Stimulated activated CD8-positive, alpha-beta memory T cell treated with anti-CD3 and anti-CD28 coated beads, Interleukin-4, amount 100 ng/mL, for 48 hours (primary cell): ENCODE results near the gene SOX10.
"Not testable (repeated sequence)": the region's sequence is repeated elsewhere in the genome, so short reads cannot be mapped to it uniquely, and the experiment has no call there.

Experiments used
- DNase-seq: peaks from one replicate; pipeline ENCODE4 v3.0.0-alpha.2; 2020

Gene SOX10

GRCh38 chr22:37959231-37959825 lies 25.0 kb downstream of the SOX10 start:
- no peak for DNase-seq

GRCh38 chr22:37957232-37957631 lies 27.1 kb downstream of the SOX10 start:
- no peak for DNase-seq

GRCh38 chr22:37955825-37956397 lies 28.4 kb downstream of the SOX10 start:
- DNase-seq: not testable (repeated sequence)

GRCh38 chr22:37954686-37955085 lies 29.7 kb downstream of the SOX10 start:
- DNase-seq: no peak

- peak; percentile 97 for DNase-seq
These were observed 30.7 kb downstream of the SOX10 start, which contains the start of the genes C22orf23 and POLR2F for GRCh38 chr22:37953437-37954179. TSS of gene C22orf23 (minus strand) at chr22:37953601. CDS start at chr22:37953149, 452 bp downstream. TSS of gene POLR2F (plus strand) at chr22:37953699. CDS start at chr22:37953788, 89 bp downstream.

- DNase-seq: peak; percentile 28
These were observed 31.3 kb downstream of the SOX10 start for GRCh38 chr22:37953062-37953436.

GRCh38 chr22:37952629-37953028 lies 31.7 kb downstream of the SOX10 start:
- DNase-seq: not testable (repeated sequence)

- no peak for DNase-seq
These were observed 33.0 kb downstream of the SOX10 start for GRCh38 chr22:37951305-37951704.

GRCh38 chr22:37947142-37947795 lies 37.1 kb downstream of the SOX10 start:
- not testable (repeated sequence) for DNase-seq

GRCh38 chr22:37944423-37944822 lies 39.9 kb downstream of the SOX10 start:
- not testable (repeated sequence) for DNase-seq

GRCh38 chr22:37943825-37944198 lies 40.5 kb downstream of the SOX10 start:
- DNase-seq: no peak

GRCh38 chr22:37943136-37943824 lies 41.1 kb downstream of the SOX10 start:
- DNase-seq: no peak

GRCh38 chr22:37942133-37942532 lies 42.2 kb downstream of the SOX10 start:
- DNase-seq: no peak

- DNase-seq: no peak
These were observed 43.5 kb downstream of the SOX10 start for GRCh38 chr22:37940698-37941376.

- DNase-seq: peak; percentile 92
These were observed 50.5 kb downstream of the SOX10 start for GRCh38 chr22:37933711-37934376.

GRCh38 chr22:37932821-37933578 lies 51.4 kb downstream of the SOX10 start:
- DNase-seq: no peak

GRCh38 chr22:37932401-37932800 lies 52.0 kb downstream of the SOX10 start:
- no peak for DNase-seq

- DNase-seq: no peak
These were observed 52.4 kb downstream of the SOX10 start for GRCh38 chr22:37931893-37932389.

- no peak for DNase-seq
These were observed 53.4 kb downstream of the SOX10 start for GRCh38 chr22:37930952-37931440.

GRCh38 chr22:37930270-37930951 lies 53.9 kb downstream of the SOX10 start:
- no peak for DNase-seq
